Liver (tissue), 3 donors: ENCODE measurements around the gene NNT.

Experiments used
- FOXA1 ChIP-seq: IDR thresholded peaks from 2 replicates; pipeline ENCODE4 v1.6.1; 2016; ENCODE audit warnings: antibody characterized with exemption
- GABPA ChIP-seq, 2 donors: IDR thresholded peaks in 1 of 2; conservative IDR thresholded peaks in 1 of 2; 2 replicates each; pipeline ENCODE4 v1.6.1; 2016; ENCODE audit warnings: antibody characterized with exemption in 2 of 2, mild to moderate bottlenecking in 1 of 2, moderate library complexity in 1 of 2
- JUND ChIP-seq, 2 donors: IDR thresholded peaks; 2 replicates each; pipeline ENCODE4 v1.6.1; 2016; ENCODE audit warnings: antibody characterized with exemption in 2 of 2
- NR2F2 ChIP-seq: IDR thresholded peaks from 2 replicates; pipeline ENCODE4 v1.6.1; 2016; ENCODE audit warnings: antibody characterized with exemption
- RAD21 ChIP-seq, 2 donors: IDR thresholded peaks; 2 replicates each; pipeline ENCODE4 v1.6.1; 2016; ENCODE audit warnings: antibody characterized with exemption in 2 of 2, mild to moderate bottlenecking in 2 of 2
- TF ChIP-seq, protein P1 (sequence below): fragments of 150-350 bp; IDR thresholded peaks from 2 replicates; pipeline ENCODE4 v1.5.1; 2017; ENCODE audit warnings: improper control_type of control experiment, low read depth, low read length; ENCODE audit not compliant: missing input control
- TF ChIP-seq, protein P2 (sequence below): IDR thresholded peaks from 2 replicates; pipeline ENCODE4 v1.6.1; 2016; ENCODE audit warnings: antibody characterized with exemption, mild to moderate bottlenecking
- TF ChIP-seq, protein P3 (sequence below): IDR thresholded peaks from 2 replicates; pipeline ENCODE4 v1.6.1; 2016; ENCODE audit warnings: antibody characterized with exemption
- TF ChIP-seq, protein P4 (sequence below): IDR thresholded peaks from 2 replicates; pipeline ENCODE4 v1.6.1; 2016; ENCODE audit warnings: antibody characterized with exemption
- donor health status: healthy.
- donor health status: healthy.

DNA sequence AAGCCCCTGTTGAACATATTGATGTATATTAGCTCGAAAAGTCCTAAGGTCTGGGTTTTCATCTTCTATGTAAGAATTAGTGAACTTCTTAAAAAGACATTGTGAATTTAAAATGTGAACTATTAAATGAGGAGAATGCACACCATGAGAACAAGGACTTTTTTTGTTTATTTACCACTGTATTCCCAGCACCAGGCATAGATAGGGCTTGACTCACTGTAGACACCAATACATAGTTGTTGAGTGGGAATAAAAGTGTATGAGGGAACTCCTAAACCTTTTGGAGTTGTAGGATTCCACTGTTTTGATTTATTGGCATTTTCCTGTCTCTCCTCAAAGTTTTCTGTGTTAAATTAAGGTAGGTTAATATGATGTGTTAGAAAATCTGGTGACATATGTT is 40.3 kb downstream of the NNT start:
- TF ChIP-seq, protein P1, sequence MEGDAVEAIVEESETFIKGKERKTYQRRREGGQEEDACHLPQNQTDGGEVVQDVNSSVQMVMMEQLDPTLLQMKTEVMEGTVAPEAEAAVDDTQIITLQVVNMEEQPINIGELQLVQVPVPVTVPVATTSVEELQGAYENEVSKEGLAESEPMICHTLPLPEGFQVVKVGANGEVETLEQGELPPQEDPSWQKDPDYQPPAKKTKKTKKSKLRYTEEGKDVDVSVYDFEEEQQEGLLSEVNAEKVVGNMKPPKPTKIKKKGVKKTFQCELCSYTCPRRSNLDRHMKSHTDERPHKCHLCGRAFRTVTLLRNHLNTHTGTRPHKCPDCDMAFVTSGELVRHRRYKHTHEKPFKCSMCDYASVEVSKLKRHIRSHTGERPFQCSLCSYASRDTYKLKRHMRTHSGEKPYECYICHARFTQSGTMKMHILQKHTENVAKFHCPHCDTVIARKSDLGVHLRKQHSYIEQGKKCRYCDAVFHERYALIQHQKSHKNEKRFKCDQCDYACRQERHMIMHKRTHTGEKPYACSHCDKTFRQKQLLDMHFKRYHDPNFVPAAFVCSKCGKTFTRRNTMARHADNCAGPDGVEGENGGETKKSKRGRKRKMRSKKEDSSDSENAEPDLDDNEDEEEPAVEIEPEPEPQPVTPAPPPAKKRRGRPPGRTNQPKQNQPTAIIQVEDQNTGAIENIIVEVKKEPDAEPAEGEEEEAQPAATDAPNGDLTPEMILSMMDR: no peak
- TF ChIP-seq GABPA (IDR thresholded peaks at IDR 0.05 in 1 of 2, conservative IDR thresholded peaks at IDR 0.05 in 1 of 2): no peak
- no peak for TF ChIP-seq RAD21 (IDR thresholded peaks at IDR 0.05)
- TF ChIP-seq, protein P2, sequence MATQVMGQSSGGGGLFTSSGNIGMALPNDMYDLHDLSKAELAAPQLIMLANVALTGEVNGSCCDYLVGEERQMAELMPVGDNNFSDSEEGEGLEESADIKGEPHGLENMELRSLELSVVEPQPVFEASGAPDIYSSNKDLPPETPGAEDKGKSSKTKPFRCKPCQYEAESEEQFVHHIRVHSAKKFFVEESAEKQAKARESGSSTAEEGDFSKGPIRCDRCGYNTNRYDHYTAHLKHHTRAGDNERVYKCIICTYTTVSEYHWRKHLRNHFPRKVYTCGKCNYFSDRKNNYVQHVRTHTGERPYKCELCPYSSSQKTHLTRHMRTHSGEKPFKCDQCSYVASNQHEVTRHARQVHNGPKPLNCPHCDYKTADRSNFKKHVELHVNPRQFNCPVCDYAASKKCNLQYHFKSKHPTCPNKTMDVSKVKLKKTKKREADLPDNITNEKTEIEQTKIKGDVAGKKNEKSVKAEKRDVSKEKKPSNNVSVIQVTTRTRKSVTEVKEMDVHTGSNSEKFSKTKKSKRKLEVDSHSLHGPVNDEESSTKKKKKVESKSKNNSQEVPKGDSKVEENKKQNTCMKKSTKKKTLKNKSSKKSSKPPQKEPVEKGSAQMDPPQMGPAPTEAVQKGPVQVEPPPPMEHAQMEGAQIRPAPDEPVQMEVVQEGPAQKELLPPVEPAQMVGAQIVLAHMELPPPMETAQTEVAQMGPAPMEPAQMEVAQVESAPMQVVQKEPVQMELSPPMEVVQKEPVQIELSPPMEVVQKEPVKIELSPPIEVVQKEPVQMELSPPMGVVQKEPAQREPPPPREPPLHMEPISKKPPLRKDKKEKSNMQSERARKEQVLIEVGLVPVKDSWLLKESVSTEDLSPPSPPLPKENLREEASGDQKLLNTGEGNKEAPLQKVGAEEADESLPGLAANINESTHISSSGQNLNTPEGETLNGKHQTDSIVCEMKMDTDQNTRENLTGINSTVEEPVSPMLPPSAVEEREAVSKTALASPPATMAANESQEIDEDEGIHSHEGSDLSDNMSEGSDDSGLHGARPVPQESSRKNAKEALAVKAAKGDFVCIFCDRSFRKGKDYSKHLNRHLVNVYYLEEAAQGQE: no peak
- TF ChIP-seq, protein P3, sequence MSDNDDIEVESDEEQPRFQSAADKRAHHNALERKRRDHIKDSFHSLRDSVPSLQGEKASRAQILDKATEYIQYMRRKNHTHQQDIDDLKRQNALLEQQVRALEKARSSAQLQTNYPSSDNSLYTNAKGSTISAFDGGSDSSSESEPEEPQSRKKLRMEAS: no peak
- TF ChIP-seq NR2F2: no peak
- TF ChIP-seq, protein P4, sequence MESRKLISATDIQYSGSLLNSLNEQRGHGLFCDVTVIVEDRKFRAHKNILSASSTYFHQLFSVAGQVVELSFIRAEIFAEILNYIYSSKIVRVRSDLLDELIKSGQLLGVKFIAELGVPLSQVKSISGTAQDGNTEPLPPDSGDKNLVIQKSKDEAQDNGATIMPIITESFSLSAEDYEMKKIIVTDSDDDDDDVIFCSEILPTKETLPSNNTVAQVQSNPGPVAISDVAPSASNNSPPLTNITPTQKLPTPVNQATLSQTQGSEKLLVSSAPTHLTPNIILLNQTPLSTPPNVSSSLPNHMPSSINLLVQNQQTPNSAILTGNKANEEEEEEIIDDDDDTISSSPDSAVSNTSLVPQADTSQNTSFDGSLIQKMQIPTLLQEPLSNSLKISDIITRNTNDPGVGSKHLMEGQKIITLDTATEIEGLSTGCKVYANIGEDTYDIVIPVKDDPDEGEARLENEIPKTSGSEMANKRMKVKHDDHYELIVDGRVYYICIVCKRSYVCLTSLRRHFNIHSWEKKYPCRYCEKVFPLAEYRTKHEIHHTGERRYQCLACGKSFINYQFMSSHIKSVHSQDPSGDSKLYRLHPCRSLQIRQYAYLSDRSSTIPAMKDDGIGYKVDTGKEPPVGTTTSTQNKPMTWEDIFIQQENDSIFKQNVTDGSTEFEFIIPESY: no peak
- TF ChIP-seq JUND (IDR thresholded peaks at IDR 0.05): no peak
- TF ChIP-seq FOXA1: no peak
